Renal pelvis (tissue), 4 donors: ENCODE results near the gene ORMDL1. TPM values are rescaled to one million over a fixed set of nuclear protein-coding genes. Genes with fewer than 3 reads are reported as not detected.
"Not testable (repeated sequence)": the region's sequence is repeated elsewhere in the genome, so short reads cannot be mapped to it uniquely, and the experiment has no call there.

ENCODE experiments used
- DNase-seq: peaks from one replicate; pipeline ENCODE4 v3.0.0-alpha.2; 2013
- polyA plus RNA-seq, 3 donors: library from polyadenylated mRNA; unstranded; fragments of 120-200 nt; gene quantifications; one replicate each; pipeline ENCODE4 v1.2.1, GENCODE V29; 2013; ENCODE audit not compliant: insufficient read length in 3 of 3

Gene ORMDL1
- polyA plus RNA-seq, 3 donors: 80.8 to 113 (median 111) TPM

DNA sequence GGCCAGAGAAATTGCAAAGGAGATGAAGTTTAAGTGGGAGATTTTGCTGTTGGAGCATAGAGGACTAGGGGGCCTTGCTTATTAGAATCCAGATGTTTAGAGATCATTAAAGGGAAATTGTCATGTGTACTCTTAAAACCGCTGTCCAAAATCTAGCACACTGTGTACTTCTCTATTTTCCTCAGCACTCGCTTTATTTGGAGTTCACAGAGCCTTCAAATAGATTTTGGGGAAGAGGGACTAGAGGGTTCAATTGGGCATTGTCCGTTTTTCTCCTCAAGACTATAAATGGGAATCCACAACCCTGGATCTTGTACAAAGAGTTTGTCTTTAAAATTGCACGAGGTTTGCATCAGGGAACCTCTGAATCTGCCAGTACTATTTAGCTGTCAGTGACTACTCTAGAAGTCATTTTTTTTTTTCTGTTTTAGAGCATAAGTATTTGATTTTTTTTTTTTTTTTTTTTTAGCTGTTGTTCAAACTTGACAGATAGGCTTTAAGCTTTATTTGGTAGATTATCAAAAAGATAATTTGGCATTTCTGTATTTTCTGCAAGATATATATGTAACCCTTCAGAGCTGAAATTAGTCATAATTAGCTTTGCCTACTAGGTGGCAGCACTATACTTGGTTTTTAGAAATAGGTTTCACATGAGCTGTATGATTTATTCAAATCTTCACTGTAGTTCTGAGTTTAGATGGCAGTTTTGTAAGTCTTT is 14.3 kb upstream of the ORMDL1 start:
- no peak for DNase-seq

- no peak for DNase-seq
Observed at GRCh38 chr2:189797902-189798301, 13.8 kb upstream of the ORMDL1 start.

DNA sequence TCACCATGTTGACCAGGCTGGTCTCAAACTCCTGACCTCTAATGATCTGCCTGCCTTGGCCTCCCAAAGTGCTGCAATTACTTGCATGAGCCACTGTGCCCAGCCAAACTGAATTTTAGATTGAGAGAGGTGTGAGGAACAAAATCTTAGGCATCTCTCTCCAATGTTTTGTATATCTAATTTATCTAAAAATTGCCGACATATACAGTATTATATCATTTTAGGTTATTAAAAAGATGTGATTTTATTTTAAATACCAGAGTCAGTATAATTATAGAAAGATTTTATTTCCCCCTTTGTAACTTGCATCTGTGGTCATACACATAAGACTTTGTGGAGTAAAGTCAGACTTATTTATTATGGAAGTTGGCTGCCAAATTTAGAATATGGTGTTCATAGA is 10.2 kb upstream of the ORMDL1 start:
- no peak for DNase-seq

GRCh38 chr2:189791338-189792042 is 7.4 kb upstream of the ORMDL1 start:
- no peak for DNase-seq

DNA sequence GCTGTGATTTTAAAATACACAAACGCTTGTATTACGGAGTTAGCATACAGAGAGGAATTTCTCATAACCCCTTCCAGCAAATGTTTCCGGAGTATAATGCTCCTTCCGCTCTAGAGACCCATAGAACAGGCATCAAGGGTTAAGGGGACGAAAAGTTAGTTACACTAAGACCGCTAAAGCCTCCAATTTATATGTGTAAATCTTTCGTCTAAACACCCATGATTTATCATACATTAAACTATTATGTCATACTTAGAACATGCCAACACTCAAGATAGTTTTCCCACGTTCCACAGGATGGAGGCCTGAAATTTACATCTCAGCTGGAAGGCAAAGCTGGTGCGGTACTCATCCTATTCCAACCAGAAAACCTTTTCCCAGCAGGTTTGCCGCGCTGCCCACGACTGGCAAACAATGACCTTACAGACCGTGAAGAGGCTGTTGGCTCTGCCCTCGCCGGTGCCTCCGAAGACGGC is 650 bp downstream of the ORMDL1 start:
- peak; percentile 40 for DNase-seq

- no peak for DNase-seq
Observed at GRCh38 chr2:189782221-189782671, 1.9 kb downstream of the ORMDL1 start.

- no peak for DNase-seq
Observed at GRCh38 chr2:189772212-189772611, 11.9 kb downstream of the ORMDL1 start.

DNA sequence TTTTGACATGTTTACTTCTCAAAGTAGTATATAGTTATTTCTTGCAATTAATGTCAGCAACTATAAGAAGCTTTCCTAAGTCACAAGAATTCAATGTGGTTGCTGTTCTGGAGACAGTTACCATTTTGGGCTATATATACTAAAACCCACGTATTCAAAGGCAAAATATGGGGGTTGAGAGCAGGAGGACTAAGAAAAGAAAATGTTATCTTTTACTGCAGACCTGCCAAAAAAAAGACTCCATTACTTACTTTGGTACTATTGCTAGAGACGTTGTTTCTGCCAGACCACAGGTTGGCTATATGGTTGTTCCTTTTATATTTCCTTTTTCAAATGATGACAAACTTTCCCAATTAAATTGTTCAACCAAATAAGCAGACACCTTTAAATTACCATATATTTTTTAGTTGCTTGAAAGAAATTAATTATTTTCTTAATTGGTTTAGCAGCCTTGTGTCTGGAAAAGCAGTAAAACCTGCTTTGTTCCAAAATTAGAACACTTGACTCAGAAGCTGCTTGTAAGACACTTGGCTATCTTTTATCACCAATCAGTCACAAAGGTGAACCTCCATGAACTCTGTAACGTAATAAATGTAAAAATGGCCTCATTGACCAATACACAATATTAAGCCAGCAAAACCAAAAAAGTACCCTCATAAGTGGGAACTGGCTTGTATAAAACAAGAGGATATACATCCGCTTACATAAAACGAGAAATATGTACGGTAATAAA is 13.4 kb downstream of the ORMDL1 start:
- no peak for DNase-seq

DNA sequence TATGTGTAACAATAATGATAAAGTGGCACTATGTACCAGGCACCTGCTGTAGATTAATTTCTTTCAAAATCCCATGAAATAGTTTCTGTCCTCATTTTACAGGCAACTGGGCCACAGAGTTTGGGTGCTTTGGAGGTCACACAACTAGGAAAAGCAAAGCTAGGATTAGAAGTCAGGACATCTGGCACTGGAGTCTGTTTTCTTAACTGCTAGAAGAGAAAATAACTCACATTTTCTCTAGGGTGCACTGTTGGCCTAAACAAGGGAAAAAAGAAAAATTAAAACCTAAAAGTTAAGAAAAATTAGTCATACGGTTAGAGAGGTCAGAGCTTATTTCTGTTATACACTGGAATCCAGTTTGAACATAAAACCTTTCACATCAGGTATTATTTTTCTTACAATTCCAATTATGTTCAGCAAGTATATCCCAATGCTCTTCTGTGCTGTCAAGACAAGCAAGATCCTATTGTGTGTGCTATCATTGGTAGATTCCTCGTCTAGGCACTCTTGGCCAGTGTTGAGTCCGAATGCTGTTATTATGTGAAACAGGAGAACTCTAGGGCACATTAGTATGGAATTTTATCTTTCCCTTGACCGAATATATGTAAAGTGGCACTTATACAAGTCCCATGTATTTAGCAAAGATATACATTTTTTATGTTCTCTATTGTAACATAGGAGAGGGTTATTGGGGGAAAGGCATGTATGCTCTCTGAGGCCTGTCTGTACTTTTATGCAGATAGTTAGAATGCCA is 20.1 kb downstream of the ORMDL1 start:
- DNase-seq: no peak

DNA sequence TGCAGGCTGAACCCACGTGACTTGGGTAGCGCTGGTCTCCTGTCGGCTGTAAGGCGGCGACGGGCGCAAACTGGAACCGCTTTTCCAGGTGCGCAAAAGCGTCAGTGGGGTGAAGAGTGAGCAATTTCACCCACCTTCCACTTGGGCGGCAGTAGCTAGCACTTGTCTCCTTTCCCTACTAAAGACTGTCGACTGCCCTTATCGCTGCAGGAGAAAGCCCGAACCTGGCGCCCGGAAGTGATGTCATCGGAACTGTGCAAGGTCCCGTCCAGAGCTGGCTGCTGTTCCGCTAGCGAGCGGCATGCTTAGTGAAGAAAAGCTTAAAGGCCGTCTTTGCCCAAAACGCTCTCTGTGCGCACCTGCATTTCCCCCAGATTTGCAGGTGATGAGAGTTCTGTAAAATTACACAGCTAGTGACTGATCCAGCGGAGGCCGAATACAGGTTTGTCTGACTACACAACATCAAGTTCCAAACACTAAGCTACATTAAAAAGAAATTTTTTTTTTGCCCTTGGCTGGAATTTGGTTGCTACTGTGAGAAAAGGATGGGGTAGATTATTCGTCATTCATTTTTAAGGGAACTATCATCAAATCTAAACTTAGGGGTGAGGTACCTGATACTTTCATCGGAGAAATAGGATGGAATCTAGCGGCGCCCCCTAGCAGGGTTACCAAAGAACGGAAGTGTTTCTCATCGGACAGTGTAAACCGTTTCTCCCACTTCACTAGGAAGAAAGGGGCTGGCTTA is 21.4 kb downstream of the ORMDL1 start, which contains the start of gene OSGEPL1:
OSGEPL1 (minus strand) TSS at position 242 of the 748 bp plus-strand sequence. CDS start 1,152 bp downstream, outside the sequence.
- peak; percentile 94 for DNase-seq

GRCh38 chr2:189762229-189762550 is 21.9 kb downstream of the ORMDL1 start:
- DNase-seq: no peak

GRCh38 chr2:189760154-189760553 is 24.0 kb downstream of the ORMDL1 start:
- DNase-seq: not testable (repeated sequence)

DNA sequence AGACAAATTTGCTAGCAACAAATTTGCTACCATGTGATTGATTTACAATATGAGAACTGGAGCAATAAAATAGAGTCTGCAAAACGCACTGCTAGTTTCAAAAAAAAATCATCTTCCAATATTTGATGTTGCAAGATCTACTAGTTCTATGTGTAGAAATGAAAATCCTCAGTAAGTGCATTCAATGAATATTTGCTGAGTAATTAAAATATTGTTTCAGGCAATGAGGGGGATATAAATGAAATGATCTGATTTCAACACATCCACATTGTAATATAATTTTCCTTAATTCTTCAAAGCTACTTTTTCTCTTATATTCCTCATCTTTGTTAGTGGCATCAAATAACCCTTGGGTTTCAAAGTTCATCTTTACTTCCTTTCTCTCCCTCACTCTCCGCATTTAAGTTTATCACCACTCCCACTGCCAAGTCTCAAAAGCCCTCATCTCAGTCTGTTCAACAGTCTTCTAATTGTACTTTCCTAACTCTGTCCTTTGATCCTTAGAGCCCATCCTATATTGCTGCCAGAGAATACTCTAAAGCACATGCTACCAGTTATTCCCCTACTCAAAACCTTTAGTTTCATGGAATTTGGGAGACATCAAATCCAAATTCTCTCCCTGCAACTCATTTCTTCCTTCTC is 27.7 kb downstream of the ORMDL1 start:
- no peak for DNase-seq

- no peak for DNase-seq
Observed at GRCh38 chr2:189751080-189751658, 33.0 kb downstream of the ORMDL1 start.

GRCh38 chr2:189729430-189729829 is 54.7 kb downstream of the ORMDL1 start:
- no peak for DNase-seq

GRCh38 chr2:189726849-189727248 is 57.3 kb downstream of the ORMDL1 start:
- DNase-seq: no peak

GRCh38 chr2:189726271-189726670 is 57.9 kb downstream of the ORMDL1 start:
- no peak for DNase-seq

GRCh38 chr2:189723192-189723591 is 60.9 kb downstream of the ORMDL1 start:
- no peak for DNase-seq
